ENCODE results near the gene REX1BD.

REX1BD gene

GRCh38 chr19:18558604-18559003 lies 30.0 kb upstream of the REX1BD start:
- H3K27ac ChIP-seq = peak overlapping the region; percentile 25; the same call in 1 of the 2 replicates
- peak overlapping the region; percentile 69 for H3K4me3 ChIP-seq (ENCODE audit: low read depth, low read length)
- no peak for DNase-seq
- H3K27me3 ChIP-seq (ENCODE audit: insufficient read depth, low read depth, severe bottlenecking) = no peaks in the 10 kb centered on the region
- TF ChIP-seq, protein P1, sequence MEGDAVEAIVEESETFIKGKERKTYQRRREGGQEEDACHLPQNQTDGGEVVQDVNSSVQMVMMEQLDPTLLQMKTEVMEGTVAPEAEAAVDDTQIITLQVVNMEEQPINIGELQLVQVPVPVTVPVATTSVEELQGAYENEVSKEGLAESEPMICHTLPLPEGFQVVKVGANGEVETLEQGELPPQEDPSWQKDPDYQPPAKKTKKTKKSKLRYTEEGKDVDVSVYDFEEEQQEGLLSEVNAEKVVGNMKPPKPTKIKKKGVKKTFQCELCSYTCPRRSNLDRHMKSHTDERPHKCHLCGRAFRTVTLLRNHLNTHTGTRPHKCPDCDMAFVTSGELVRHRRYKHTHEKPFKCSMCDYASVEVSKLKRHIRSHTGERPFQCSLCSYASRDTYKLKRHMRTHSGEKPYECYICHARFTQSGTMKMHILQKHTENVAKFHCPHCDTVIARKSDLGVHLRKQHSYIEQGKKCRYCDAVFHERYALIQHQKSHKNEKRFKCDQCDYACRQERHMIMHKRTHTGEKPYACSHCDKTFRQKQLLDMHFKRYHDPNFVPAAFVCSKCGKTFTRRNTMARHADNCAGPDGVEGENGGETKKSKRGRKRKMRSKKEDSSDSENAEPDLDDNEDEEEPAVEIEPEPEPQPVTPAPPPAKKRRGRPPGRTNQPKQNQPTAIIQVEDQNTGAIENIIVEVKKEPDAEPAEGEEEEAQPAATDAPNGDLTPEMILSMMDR (IDR thresholded peaks at IDR 0.05; ENCODE audit: low read depth, low read length) = no peak
- H3K9me3 ChIP-seq (ENCODE audit: severe bottlenecking) = no peaks in the 10 kb centered on the region
- peaks cover 18% of the 10 kb centered on the region for H3K36me3 ChIP-seq

- H3K36me3 ChIP-seq = peaks cover 29% of the 10 kb centered on the region
- no peak overlapping the region for H3K4me3 ChIP-seq (ENCODE audit: low read depth, low read length)
- no peaks in the 10 kb centered on the region for H3K9me3 ChIP-seq (ENCODE audit: severe bottlenecking)
- H3K27me3 ChIP-seq (ENCODE audit: insufficient read depth, low read depth, severe bottlenecking) = no peaks in the 10 kb centered on the region
- no peak overlapping the region for H3K27ac ChIP-seq
- TF ChIP-seq, protein P1 (IDR thresholded peaks at IDR 0.05; ENCODE audit: low read depth, low read length) = no peak
- no peak for DNase-seq
These were observed 28.9 kb upstream of the REX1BD start for GRCh38 chr19:18559685-18560084.

DNA sequence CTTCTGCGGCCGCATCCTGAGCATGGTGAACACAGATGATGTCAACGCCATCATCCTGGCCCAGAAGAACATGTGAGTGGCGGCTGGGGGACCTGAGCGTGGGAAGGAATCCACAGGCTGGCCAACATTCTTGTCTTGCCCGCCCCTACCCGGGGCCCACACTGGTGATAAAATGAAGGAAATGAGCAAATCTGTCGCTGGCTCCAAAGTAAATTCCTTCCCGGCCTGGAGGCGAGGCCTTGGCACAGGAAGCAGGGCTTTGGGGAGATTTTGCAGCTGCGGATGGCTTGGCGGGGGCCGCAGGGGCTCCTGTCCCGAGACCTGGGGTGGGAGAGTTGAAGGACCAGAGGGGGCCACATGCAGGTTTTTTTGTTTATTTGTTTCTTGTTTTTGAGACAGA lies 26.5 kb upstream of the REX1BD start:
- Histone ChIP-seq H3K4me3 (ENCODE audit: low read depth, low read length) (no peak overlapping the region), H3K27ac (no peak overlapping the region), H3K9me3 (ENCODE audit: severe bottlenecking) (no peaks in the 10 kb centered on the region), H3K27me3 (ENCODE audit: insufficient read depth, low read depth, severe bottlenecking) (no peaks in the 10 kb centered on the region), H3K36me3 (peaks cover 47% of the 10 kb centered on the region)
- TF ChIP-seq, protein P1 (IDR thresholded peaks at IDR 0.05; ENCODE audit: low read depth, low read length) = no peak
- no peak for DNase-seq

GRCh38 chr19:18566953-18567352 lies 21.6 kb upstream of the REX1BD start:
- H3K36me3 ChIP-seq = peaks cover 71% of the 10 kb centered on the region
- no peaks in the 10 kb centered on the region for H3K9me3 ChIP-seq (ENCODE audit: severe bottlenecking)
- DNase-seq = no peak
- no peaks in the 10 kb centered on the region for H3K27me3 ChIP-seq (ENCODE audit: insufficient read depth, low read depth, severe bottlenecking)
- no peak overlapping the region for H3K4me3 ChIP-seq (ENCODE audit: low read depth, low read length)
- no peak overlapping the region for H3K27ac ChIP-seq
- TF ChIP-seq, protein P1 (IDR thresholded peaks at IDR 0.05; ENCODE audit: low read depth, low read length) = no peak

GRCh38 chr19:18568367-18568766 lies 20.2 kb upstream of the REX1BD start:
- TF ChIP-seq, protein P1 (IDR thresholded peaks at IDR 0.05; ENCODE audit: low read depth, low read length) = no peak
- no peak overlapping the region for H3K4me3 ChIP-seq (ENCODE audit: low read depth, low read length)
- H3K27me3 ChIP-seq (ENCODE audit: insufficient read depth, low read depth, severe bottlenecking) = no peaks in the 10 kb centered on the region
- DNase-seq = no peak
- H3K27ac ChIP-seq = no peak overlapping the region
- H3K36me3 ChIP-seq = peaks cover 67% of the 10 kb centered on the region
- H3K9me3 ChIP-seq (ENCODE audit: severe bottlenecking) = no peaks in the 10 kb centered on the region
